HG02798 (cell line): Measurements from ENCODE around the gene NAA60.

Source experiments
- ATAC-seq: cut with Tn5 transposase; IDR thresholded peaks from one replicate; pipeline ENCODE4 v1.9.1; 2021; ENCODE audit warnings: mild to moderate bottlenecking; ENCODE audit not compliant: unreplicated experiment, poor library complexity

The NAA60 gene

GRCh38 chr16:3536271-3536731 lies 92.8 kb downstream of the NAA60 start:
- ATAC-seq, result no peak
